ENCODE results near the gene FOXO3. TPM values are rescaled to one million over a fixed set of nuclear protein-coding genes. Genes with fewer than 3 reads are reported as not detected.

Gene FOXO3
- total and polyA plus RNA-seq, 2 of the 13 experiments (the other 11 are each of a cell fraction or from before 2014, with no cell fraction given) = 16.0 to 22.5 TPM

DNA sequence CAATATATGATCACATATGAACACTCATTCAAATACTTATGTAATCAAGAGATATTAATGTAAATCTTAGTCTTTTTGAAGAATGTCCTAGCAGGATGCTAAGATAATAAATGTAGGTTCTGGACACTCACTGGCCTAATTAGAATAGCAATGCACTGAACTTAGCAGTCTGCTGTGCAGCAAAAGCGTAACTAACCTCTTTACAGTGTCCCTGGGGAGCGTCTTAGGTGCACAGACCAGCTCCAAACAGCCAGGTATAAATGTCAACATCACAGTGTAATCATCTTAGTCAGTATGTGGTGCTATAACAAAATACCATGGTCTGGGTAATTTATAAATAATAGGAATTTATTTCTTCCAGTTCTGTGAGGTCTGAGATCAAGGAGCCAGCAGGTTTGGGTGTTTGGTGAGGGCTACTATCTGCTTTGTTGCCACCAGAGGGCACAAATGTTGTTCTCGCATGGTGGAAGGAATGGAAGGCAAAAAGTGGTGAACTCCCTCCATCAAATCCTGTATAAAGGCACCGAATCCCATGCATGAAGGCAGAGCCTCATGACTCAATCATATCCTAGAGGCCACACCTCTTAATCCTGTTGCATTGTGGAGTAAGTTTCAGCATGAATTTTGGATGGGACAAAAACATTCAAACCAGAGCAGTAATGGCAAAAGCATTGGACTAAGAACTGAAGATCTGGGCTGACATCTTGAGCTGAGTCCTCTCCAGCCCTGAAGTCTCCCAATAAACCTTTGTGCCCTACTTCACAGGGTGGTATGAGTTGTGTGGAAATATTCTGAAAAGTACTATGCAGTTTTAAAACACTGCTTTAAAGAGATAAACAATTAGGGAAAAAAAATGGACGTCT is 41.8 kb upstream of the FOXO3 start (continued):
- no peak for TF ChIP-seq ZFP82 (CRISPR knock-in tag; IDR thresholded peaks at IDR 0.05; ENCODE audit: borderline replicate concordance)
- TF ChIP-seq, protein P1, sequence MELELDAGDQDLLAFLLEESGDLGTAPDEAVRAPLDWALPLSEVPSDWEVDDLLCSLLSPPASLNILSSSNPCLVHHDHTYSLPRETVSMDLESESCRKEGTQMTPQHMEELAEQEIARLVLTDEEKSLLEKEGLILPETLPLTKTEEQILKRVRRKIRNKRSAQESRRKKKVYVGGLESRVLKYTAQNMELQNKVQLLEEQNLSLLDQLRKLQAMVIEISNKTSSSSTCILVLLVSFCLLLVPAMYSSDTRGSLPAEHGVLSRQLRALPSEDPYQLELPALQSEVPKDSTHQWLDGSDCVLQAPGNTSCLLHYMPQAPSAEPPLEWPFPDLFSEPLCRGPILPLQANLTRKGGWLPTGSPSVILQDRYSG (CRISPR knock-in tag; IDR thresholded peaks at IDR 0.05) = no peak

DNA sequence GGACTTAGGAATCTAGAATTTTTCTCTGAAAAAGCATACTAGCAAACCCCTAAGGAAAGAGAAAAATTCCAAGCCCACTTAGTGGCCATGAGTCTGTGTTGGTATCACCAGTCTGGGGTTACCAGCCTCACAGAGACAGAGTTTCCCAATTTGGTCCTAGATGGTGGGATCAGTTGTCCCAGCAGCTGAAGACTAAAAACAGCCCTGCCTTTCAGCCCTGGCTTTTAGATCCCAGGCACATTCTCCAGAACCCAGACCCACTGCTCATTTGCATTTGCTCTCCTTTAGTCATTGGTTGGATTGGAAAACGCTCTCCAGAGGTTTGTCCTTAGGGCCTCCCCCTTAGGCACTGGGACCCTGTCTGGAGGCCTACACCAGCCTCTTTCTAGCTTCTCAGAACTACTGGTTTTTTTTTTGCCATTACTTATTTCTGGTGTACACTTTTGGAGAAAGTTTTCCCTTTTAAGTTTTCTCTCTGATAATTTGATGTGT is 39.1 kb upstream of the FOXO3 start:
- no peaks in the 10 kb centered on the region for H3K27me3 ChIP-seq (ENCODE audit: control insufficient read depth in 1 of 2, insufficient read depth in 2 of 2, low read length in 2 of 2)
- 100% methylated on average over 1 of the region's 1 CpG for WGBS (ENCODE audit: low lambda C conversion rate)
- H4K20me1 ChIP-seq (ENCODE audit: insufficient read depth, low read length) = no peaks in the 10 kb centered on the region
- POLR2A ChIA-PET = no interaction called here
- no peaks in the 10 kb centered on the region for H3K79me2 ChIP-seq (ENCODE audit: insufficient read depth, low read length)
- TF ChIP-seq ZNF546 (CRISPR knock-in tag; conservative IDR thresholded peaks at IDR 0.05) (no peak), ZKSCAN5 (CRISPR knock-in tag; IDR thresholded peaks at IDR 0.05) (no peak), HNF4A (CRISPR knock-in tag; IDR thresholded peaks at IDR 0.05) (no peak), NFIB (CRISPR knock-in tag; IDR thresholded peaks at IDR 0.05; ENCODE audit: borderline replicate concordance) (no peak), ZSCAN25 (CRISPR knock-in tag; IDR thresholded peaks at IDR 0.05) (no peak), TCF12 (IDR thresholded peaks at IDR 0.05) (no peak), TCF12 (CRISPR knock-in tag; IDR thresholded peaks at IDR 0.05) (no peak), HNRNPK (IDR thresholded peaks at IDR 0.05; ENCODE audit: low read depth, low read length, poor library complexity, severe bottlenecking) (no peak), DNMT1 (CRISPR knock-in tag; IDR thresholded peaks at IDR 0.05) (no peak)
- TF ChIP-seq, protein P2, sequence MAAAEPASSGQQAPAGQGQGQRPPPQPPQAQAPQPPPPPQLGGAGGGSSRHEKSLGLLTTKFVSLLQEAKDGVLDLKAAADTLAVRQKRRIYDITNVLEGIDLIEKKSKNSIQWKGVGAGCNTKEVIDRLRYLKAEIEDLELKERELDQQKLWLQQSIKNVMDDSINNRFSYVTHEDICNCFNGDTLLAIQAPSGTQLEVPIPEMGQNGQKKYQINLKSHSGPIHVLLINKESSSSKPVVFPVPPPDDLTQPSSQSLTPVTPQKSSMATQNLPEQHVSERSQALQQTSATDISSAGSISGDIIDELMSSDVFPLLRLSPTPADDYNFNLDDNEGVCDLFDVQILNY (CRISPR knock-in tag; conservative IDR thresholded peaks at IDR 0.05) = no peak
- TF ChIP-seq, protein P3, sequence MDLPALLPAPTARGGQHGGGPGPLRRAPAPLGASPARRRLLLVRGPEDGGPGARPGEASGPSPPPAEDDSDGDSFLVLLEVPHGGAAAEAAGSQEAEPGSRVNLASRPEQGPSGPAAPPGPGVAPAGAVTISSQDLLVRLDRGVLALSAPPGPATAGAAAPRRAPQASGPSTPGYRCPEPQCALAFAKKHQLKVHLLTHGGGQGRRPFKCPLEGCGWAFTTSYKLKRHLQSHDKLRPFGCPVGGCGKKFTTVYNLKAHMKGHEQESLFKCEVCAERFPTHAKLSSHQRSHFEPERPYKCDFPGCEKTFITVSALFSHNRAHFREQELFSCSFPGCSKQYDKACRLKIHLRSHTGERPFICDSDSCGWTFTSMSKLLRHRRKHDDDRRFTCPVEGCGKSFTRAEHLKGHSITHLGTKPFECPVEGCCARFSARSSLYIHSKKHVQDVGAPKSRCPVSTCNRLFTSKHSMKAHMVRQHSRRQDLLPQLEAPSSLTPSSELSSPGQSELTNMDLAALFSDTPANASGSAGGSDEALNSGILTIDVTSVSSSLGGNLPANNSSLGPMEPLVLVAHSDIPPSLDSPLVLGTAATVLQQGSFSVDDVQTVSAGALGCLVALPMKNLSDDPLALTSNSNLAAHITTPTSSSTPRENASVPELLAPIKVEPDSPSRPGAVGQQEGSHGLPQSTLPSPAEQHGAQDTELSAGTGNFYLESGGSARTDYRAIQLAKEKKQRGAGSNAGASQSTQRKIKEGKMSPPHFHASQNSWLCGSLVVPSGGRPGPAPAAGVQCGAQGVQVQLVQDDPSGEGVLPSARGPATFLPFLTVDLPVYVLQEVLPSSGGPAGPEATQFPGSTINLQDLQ (CRISPR knock-in tag; IDR thresholded peaks at IDR 0.05) = no peak
- TF ChIP-seq, protein P4, sequence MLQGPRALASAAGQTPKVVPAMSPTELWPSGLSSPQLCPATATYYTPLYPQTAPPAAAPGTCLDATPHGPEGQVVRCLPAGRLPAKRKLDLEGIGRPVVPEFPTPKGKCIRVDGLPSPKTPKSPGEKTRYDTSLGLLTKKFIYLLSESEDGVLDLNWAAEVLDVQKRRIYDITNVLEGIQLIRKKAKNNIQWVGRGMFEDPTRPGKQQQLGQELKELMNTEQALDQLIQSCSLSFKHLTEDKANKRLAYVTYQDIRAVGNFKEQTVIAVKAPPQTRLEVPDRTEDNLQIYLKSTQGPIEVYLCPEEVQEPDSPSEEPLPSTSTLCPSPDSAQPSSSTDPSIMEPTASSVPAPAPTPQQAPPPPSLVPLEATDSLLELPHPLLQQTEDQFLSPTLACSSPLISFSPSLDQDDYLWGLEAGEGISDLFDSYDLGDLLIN (CRISPR knock-in tag; IDR thresholded peaks at IDR 0.05; ENCODE audit: borderline replicate concordance) = no peak
- no TSS peak for BruUV-seq (replicated peaks)
- H3K4me3 ChIP-seq (replicated peaks in 1 of 3; ENCODE audit: insufficient read depth in 1 of 3, low read depth in 2 of 3, low read length in 3 of 3) = no peak overlapping the region
- H2AFZ ChIP-seq (ENCODE audit: low read length) = no peak overlapping the region
- H3K4me1 ChIP-seq (ENCODE audit: insufficient read depth, low read length) = peaks cover 6% of the 10 kb centered on the region; the same call in 1 of the 2 replicates
- H3K9me3 ChIP-seq (ENCODE audit: low read length) = no peaks in the 10 kb centered on the region
- no peak for FAIRE-seq
- H3K4me2 ChIP-seq (ENCODE audit: low read depth, low read length) = no peak overlapping the region
- peaks cover 2 to 9% of the 10 kb centered on the region in 2 experiments; a peak in 3 of 5 replicates for H3K36me3 ChIP-seq (replicated peaks in 1 of 2; ENCODE audit: control insufficient read depth in 1 of 2, insufficient read depth in 2 of 2, low read length in 2 of 2)
- no peak for DNase-seq (ENCODE audit: low spot score)
- H3K9ac ChIP-seq (ENCODE audit: insufficient read depth, low read depth, low read length) = no peak overlapping the region
- in situ Hi-C loops (cut with HindIII; ENCODE audit: extremely low pct_ligation_motif_present, low pct_unique_long_range_greater_than_20kb) (loop anchor here (25.0 kb wide), 1 partner anchor 534 kb away; no protein-coding TSS in a partner anchor), intact Hi-C loops (cut with micrococcal nuclease; ENCODE audit: unreplicated experiment) (loop anchor here (10.0 kb wide), 1 partner anchor 547 kb away; no protein-coding TSS in a partner anchor)
- CTCF ChIA-PET (ENCODE audit: low intra/inter-chr PET ratio, low total read pairs) = no interaction called here
- no peak overlapping the region for H3K27ac ChIP-seq (ENCODE audit: extremely low read length, insufficient read depth, low read length)
- no peak for ATAC-seq
